Esophagus squamous epithelium (tissue), 5 donors: ENCODE results near the gene ARMC9. TPM values are rescaled to one million over a fixed set of nuclear protein-coding genes. Genes with fewer than 3 reads are reported as not detected.

Experiments
- DNase-seq: peaks from one replicate; lab custom pipeline; 2025; lab: John Stamatoyannopoulos, UW
- H3K27ac ChIP-seq, 4 donors: fragments of 200-600 bp; sonication (generic); one replicate each; pipeline ENCODE4 v1.5.1; 2016 to 2019; ENCODE audit warnings: mild to moderate bottlenecking in 1 of 4
- H3K27me3 ChIP-seq, 4 donors: fragments of 200-600 bp; sonication (generic); 1 replicate in 3 of 4; 2 replicates in 1 of 4; pipeline versions ENCODE4 v1.5.1 to v1.6.0; 2017 to 2021; ENCODE audit warnings: antibody characterized with exemption in 1 of 4
- H3K36me3 ChIP-seq, 3 donors: fragments of 200-600 bp; sonication (generic); one replicate each; pipeline ENCODE4 v1.5.1; 2016 to 2019
- H3K4me1 ChIP-seq, 3 donors: fragments of 200-600 bp; sonication (generic); one replicate each; pipeline ENCODE4 v1.5.1; 2017 to 2019
- H3K4me3 ChIP-seq, 4 donors: fragments of 200-600 bp; sonication (generic); 1 replicate in 3 of 4; 2 replicates in 1 of 4; pipeline ENCODE4 v1.5.1; 2016 to 2019; ENCODE audit warnings: mild to moderate bottlenecking in 2 of 4, moderate library complexity in 1 of 4
- H3K9me3 ChIP-seq, 3 donors: fragments of 200-600 bp; sonication (generic); one replicate each; pipeline ENCODE4 v1.5.1; 2016 to 2019
- CTCF ChIP-seq, 6 experiments: fragments of 450-650 bp in 4 of 6; fragments of 200-600 bp in 2 of 6; sonication (generic) in 2 of 6; IDR thresholded peaks; one replicate each; pipeline ENCODE4 v1.5.1; 2016 to 2019; ENCODE audit warnings: antibody characterized with exemption in 6 of 6, mild to moderate bottlenecking in 4 of 6, moderate library complexity in 4 of 6
- POLR2A ChIP-seq, 4 donors: fragments of 450-650 bp; IDR thresholded peaks; one replicate each; pipeline ENCODE4 v1.6.1; 2017; ENCODE audit warnings: antibody characterized with exemption in 4 of 4, mild to moderate bottlenecking in 4 of 4, moderate library complexity in 3 of 4
- WGBS, 2 donors: methylation state at CpG; one replicate each; pipeline ENCODE4 v1.1.5; 2018; 5-methylcytosine and 5-hydroxymethylcytosine counted together
- intact Hi-C: fragments of 100-400 bp; cut with DNase I; formaldehyde crosslinking; loops from one replicate; pipeline ENCODE4 v1.15.0; 2022
- total RNA-seq, 4 donors: library from RNA; depleted of rRNA; stranded (reverse); fragments of >200 nt; gene quantifications; one replicate each; pipeline ENCODE4 v1.1.0, GENCODE V29; 2016
- donor health status: DM: yes; HTN: yes; CAD: no.

Gene ARMC9
- total RNA-seq, 4 donors from 2014 or later, result 2.1 to 13.9 (median 3.9) TPM

GRCh38 chr2:231331533-231331932, 133.1 kb downstream of the ARMC9 start:
- Histone ChIP-seq H3K27me3 (no peaks in the 10 kb centered on the region), H3K4me1 (no peaks in the 10 kb centered on the region), H3K9me3 (no peaks in the 10 kb centered on the region), H3K27ac (no peak overlapping the region), H3K4me3 (no peak overlapping the region), H3K36me3 (peaks cover 0 to 16% (median 0%) of the 10 kb centered on the region in 3 donors)
- DNase-seq, result no peak
- 100% methylated on average over 1 to 4 of the region's 7 CpGs for WGBS, 2 donors
- TF ChIP-seq CTCF (IDR thresholded peaks at IDR 0.05), result no peak
- TF ChIP-seq POLR2A (IDR thresholded peaks at IDR 0.05), result no peak
- intact Hi-C loops, result no loop called here

GRCh38 chr2:231332388-231332787, 134.0 kb downstream of the ARMC9 start:
- TF ChIP-seq POLR2A (IDR thresholded peaks at IDR 0.05) (no peak), CTCF (IDR thresholded peaks at IDR 0.05) (no peak)
- no peak for DNase-seq

GRCh38 chr2:231332872-231333500, 134.6 kb downstream of the ARMC9 start:
- WGBS, 2 donors, result 82 to 88% methylated on average over 6 of the region's 9 CpGs
- TF ChIP-seq POLR2A (IDR thresholded peaks at IDR 0.05), result no peak
- Histone ChIP-seq H3K36me3 (peaks cover 0 to 16% (median 0%) of the 10 kb centered on the region in 3 donors), H3K27me3 (no peaks in the 10 kb centered on the region), H3K27ac (no peak overlapping the region), H3K4me1 (no peaks in the 10 kb centered on the region), H3K4me3 (no peak overlapping the region), H3K9me3 (no peaks in the 10 kb centered on the region)
- DNase-seq, result no peak
- intact Hi-C loops, result no loop called here

More at GRCh38 chr2:231332388-231332787, 134.0 kb downstream of the ARMC9 start:
- WGBS, 2 donors, result 77 to 97% methylated on average over 4 to 6 of the region's 6 CpGs
- Histone ChIP-seq H3K27me3 (no peaks in the 10 kb centered on the region), H3K9me3 (no peaks in the 10 kb centered on the region), H3K36me3 (peaks cover 0 to 16% (median 0%) of the 10 kb centered on the region in 3 donors), H3K4me1 (no peaks in the 10 kb centered on the region), H3K27ac (no peak overlapping the region), H3K4me3 (no peak overlapping the region)
- intact Hi-C loops, result no loop called here

GRCh38 chr2:231334179-231334930, 135.9 kb downstream of the ARMC9 start:
- 85 to 87% methylated on average over 12 to 14 of the region's 14 CpGs for WGBS, 2 donors
- intact Hi-C loops, result no loop called here
- DNase-seq, result no peak
- no peak overlapping the region for H3K27ac ChIP-seq
- no peaks in the 10 kb centered on the region for H3K9me3 ChIP-seq
- no peaks in the 10 kb centered on the region for H3K27me3 ChIP-seq
- H3K4me1 ChIP-seq, result no peaks in the 10 kb centered on the region
- no peak overlapping the region for H3K4me3 ChIP-seq
- peaks cover 0 to 16% (median 0%) of the 10 kb centered on the region in 3 donors for H3K36me3 ChIP-seq
- TF ChIP-seq CTCF (IDR thresholded peaks at IDR 0.05) (no peak), POLR2A (IDR thresholded peaks at IDR 0.05) (no peak)

GRCh38 chr2:231334981-231335380, 136.6 kb downstream of the ARMC9 start:
- Histone ChIP-seq H3K9me3 (no peaks in the 10 kb centered on the region), H3K27me3 (no peaks in the 10 kb centered on the region), H3K36me3 (peaks cover 0 to 16% (median 0%) of the 10 kb centered on the region in 3 donors), H3K4me3 (no peak overlapping the region), H3K27ac (no peak overlapping the region), H3K4me1 (no peaks in the 10 kb centered on the region)
- intact Hi-C loops, result no loop called here
- DNase-seq, result no peak
- 90 to 97% methylated on average over 1 to 5 of the region's 5 CpGs for WGBS, 2 donors
- TF ChIP-seq POLR2A (IDR thresholded peaks at IDR 0.05), result no peak
- no peak for TF ChIP-seq CTCF (IDR thresholded peaks at IDR 0.05)
